GM18870 (cell line): ENCODE measurements around the gene NOX1.

Experiments used
- ATAC-seq: cut with Tn5 transposase; IDR thresholded peaks from one replicate; pipeline ENCODE4 v1.9.1; 2021; ENCODE audit warnings: moderate library complexity; ENCODE audit not compliant: unreplicated experiment

NOX1 gene

GRCh38 chrX:100874325-100874724, at the start of gene NOX1:
Gene NOX1 (minus strand): TSS chrX:100874359. CDS start chrX:100874139, 220 bp downstream.
- ATAC-seq = no peak

GRCh38 chrX:100915562-100915961, 41.4 kb upstream of the NOX1 start:
- ATAC-seq = no peak

- no peak for ATAC-seq
Observed at GRCh38 chrX:100913111-100913510, 39.0 kb upstream of the NOX1 start.

- no peak for ATAC-seq
Observed at GRCh38 chrX:100911731-100912130, 37.6 kb upstream of the NOX1 start.

- no peak for ATAC-seq
Observed at GRCh38 chrX:100905620-100906019, 31.5 kb upstream of the NOX1 start.

- no peak for ATAC-seq
Observed at GRCh38 chrX:100904433-100904832, 30.3 kb upstream of the NOX1 start.

- no peak for ATAC-seq
Observed at GRCh38 chrX:100895365-100896075, 21.4 kb upstream of the NOX1 start.

GRCh38 chrX:100883654-100884053, 9.5 kb upstream of the NOX1 start:
- ATAC-seq = no peak

GRCh38 chrX:100880368-100880767, 6.2 kb upstream of the NOX1 start:
- no peak for ATAC-seq

GRCh38 chrX:100871594-100872560, 2.3 kb downstream of the NOX1 start:
- ATAC-seq = no peak

- no peak for ATAC-seq
Observed at GRCh38 chrX:100870527-100870926, 3.6 kb downstream of the NOX1 start.

GRCh38 chrX:100868273-100868672, 5.9 kb downstream of the NOX1 start:
- no peak for ATAC-seq

- no peak for ATAC-seq
Observed at GRCh38 chrX:100864657-100865391, 9.3 kb downstream of the NOX1 start.

GRCh38 chrX:100863326-100863864, 10.8 kb downstream of the NOX1 start:
- no peak for ATAC-seq

- no peak for ATAC-seq
Observed at GRCh38 chrX:100852810-100853209, 21.3 kb downstream of the NOX1 start.

- no peak for ATAC-seq
Observed at GRCh38 chrX:100850317-100850716, 23.8 kb downstream of the NOX1 start.

- no peak for ATAC-seq
Observed at GRCh38 chrX:100831219-100831946, 42.8 kb downstream of the NOX1 start.

GRCh38 chrX:100830547-100830946, 43.6 kb downstream of the NOX1 start:
- ATAC-seq = peak; percentile 39

GRCh38 chrX:100830143-100830542, 44.0 kb downstream of the NOX1 start:
- ATAC-seq = peak; percentile 32

- ATAC-seq = peak; percentile 72
Observed at GRCh38 chrX:100829730-100830129, 44.4 kb downstream of the NOX1 start.
